ENCODE measurements around the gene TANGO6.

Gene TANGO6

GRCh38 chr16:68875871-68876270, 32.5 kb downstream of the TANGO6 start:
- in situ Hi-C loops (cut with HindIII; ENCODE audit: low sequenced_read_pairs): no loop called here

GRCh38 chr16:68883685-68884084, 40.4 kb downstream of the TANGO6 start:
- DNase-seq (ENCODE audit: low read depth): no peak
- H3K4me3 ChIP-seq (ENCODE audit: low read depth, low read length): no peak overlapping the region
- in situ Hi-C loops (cut with HindIII; ENCODE audit: low sequenced_read_pairs): no loop called here
- TF ChIP-seq CTCF (IDR thresholded peaks at IDR 0.05; ENCODE audit: low read depth, low read length, missing control alignments): no peak

More at GRCh38 chr16:68875871-68876270, 32.5 kb downstream of the TANGO6 start:
- DNase-seq (ENCODE audit: low read depth): no peak
- no peak overlapping the region for H3K4me3 ChIP-seq (ENCODE audit: low read depth, low read length)
- no peak for TF ChIP-seq CTCF (IDR thresholded peaks at IDR 0.05; ENCODE audit: low read depth, low read length, missing control alignments)

- no peak for TF ChIP-seq CTCF (IDR thresholded peaks at IDR 0.05; ENCODE audit: low read depth, low read length, missing control alignments)
- H3K4me3 ChIP-seq (ENCODE audit: low read depth, low read length): no peak overlapping the region
These were observed 41.1 kb downstream of the TANGO6 start for GRCh38 chr16:68884401-68884800.

GRCh38 chr16:68884861-68885720, 41.8 kb downstream of the TANGO6 start:
- in situ Hi-C loops (cut with HindIII; ENCODE audit: low sequenced_read_pairs): no loop called here
- no peak overlapping the region for H3K4me3 ChIP-seq (ENCODE audit: low read depth, low read length)
- no peak for TF ChIP-seq CTCF (IDR thresholded peaks at IDR 0.05; ENCODE audit: low read depth, low read length, missing control alignments)
- no peak for DNase-seq (ENCODE audit: low read depth)

More at GRCh38 chr16:68884401-68884800, 41.1 kb downstream of the TANGO6 start:
- in situ Hi-C loops (cut with HindIII; ENCODE audit: low sequenced_read_pairs): no loop called here
- DNase-seq (ENCODE audit: low read depth): peak; percentile 42

GRCh38 chr16:68887107-68887506, 43.8 kb downstream of the TANGO6 start:
- no peak for DNase-seq (ENCODE audit: low read depth)

GRCh38 chr16:68889508-68890150, 46.3 kb downstream of the TANGO6 start:
- TF ChIP-seq CTCF (IDR thresholded peaks at IDR 0.05; ENCODE audit: low read depth, low read length, missing control alignments): no peak
- in situ Hi-C loops (cut with HindIII; ENCODE audit: low sequenced_read_pairs): no loop called here
- DNase-seq (ENCODE audit: low read depth): no peak
- no peak overlapping the region for H3K4me3 ChIP-seq (ENCODE audit: low read depth, low read length)

More at GRCh38 chr16:68887107-68887506, 43.8 kb downstream of the TANGO6 start:
- TF ChIP-seq CTCF (IDR thresholded peaks at IDR 0.05; ENCODE audit: low read depth, low read length, missing control alignments): no peak
- in situ Hi-C loops (cut with HindIII; ENCODE audit: low sequenced_read_pairs): no loop called here
- no peak overlapping the region for H3K4me3 ChIP-seq (ENCODE audit: low read depth, low read length)
